HG02610 (cell line): ENCODE data around the gene LRRC56.
A peak's percentile ranks its signal among the peaks of the same experiment; 100 is the strongest.

ENCODE experiments used
- ATAC-seq: cut with Tn5 transposase; IDR thresholded peaks from one replicate; pipeline ENCODE4 v1.9.1; 2021; ENCODE audit warnings: mild to moderate bottlenecking, moderate library complexity; ENCODE audit not compliant: unreplicated experiment

LRRC56 gene, protein sequence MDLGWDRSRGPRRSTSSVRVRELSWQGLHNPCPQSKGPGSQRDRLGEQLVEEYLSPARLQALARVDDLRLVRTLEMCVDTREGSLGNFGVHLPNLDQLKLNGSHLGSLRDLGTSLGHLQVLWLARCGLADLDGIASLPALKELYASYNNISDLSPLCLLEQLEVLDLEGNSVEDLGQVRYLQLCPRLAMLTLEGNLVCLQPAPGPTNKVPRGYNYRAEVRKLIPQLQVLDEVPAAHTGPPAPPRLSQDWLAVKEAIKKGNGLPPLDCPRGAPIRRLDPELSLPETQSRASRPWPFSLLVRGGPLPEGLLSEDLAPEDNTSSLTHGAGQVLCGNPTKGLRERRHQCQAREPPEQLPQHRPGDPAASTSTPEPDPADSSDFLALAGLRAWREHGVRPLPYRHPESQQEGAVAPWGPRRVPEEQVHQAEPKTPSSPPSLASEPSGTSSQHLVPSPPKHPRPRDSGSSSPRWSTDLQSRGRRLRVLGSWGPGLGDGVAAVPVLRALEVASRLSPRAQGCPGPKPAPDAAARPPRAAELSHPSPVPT

DNA sequence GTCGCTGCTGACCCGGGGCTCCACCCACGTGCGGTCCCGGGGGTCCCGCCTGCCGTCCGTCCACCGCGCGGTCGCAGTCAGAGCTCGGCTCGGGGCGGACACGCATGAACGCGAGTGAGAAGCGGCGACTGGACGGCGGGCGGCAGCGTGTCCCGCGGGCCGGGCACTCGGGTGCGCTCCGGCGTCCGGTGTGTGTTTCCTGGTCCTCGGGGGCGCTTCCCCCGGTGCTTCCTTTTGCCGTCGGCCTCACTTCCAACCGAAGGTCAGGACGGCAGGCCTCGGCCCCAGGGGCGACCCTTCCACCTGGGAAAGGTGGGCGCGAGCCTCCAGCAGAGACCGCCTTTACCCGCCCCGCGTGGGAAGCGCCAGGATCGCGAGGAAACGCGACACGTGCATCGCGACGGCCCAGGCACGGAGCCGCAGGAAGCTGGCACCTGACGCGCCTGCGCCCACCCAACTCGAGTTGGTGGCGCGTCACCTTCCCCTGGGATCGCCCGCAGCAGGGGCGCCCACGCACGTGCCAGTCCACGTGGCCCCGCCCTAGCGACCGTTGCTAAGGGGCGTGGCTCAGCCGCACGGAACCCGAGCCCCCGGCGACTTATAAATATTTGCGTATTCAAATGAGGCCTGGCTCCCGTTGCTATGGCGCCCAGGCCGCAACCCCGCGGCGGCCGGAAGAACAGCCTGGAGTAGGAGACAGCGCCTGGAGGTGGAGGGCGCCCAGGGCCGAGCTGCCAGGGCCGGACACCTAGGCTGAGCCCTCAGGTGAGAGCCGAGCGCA lies at the start of gene LRRC56:
Gene LRRC56, plus strand, starts transcription at position 687 of the 781 bp plus-strand sequence. CDS start 3,158 bp downstream, outside the sequence.
- peak; percentile 46 for ATAC-seq

DNA sequence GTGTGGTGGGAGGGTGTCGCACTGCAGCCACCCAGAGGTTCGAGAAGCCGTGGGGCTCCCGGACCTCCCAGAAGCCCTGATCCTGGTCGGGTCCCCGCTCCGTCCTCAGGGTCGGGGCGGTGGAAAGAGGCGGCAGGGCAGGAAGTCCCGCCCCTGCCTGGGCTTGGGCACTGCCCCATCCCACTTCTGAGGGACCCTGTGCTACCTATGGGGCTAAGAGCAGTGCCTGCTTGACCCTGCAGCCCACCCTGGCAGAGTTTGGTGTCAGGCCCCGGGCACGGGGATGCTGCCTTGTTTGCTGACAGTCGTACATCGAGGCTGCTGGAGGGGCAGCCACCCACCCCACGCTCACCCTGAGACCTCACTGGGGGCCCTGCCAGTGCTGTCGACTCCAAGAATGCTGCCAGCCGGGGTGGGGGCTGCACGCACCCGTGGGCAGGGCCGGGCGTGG lies 49.7 kb upstream of the LRRC56 start:
- no peak for ATAC-seq

DNA sequence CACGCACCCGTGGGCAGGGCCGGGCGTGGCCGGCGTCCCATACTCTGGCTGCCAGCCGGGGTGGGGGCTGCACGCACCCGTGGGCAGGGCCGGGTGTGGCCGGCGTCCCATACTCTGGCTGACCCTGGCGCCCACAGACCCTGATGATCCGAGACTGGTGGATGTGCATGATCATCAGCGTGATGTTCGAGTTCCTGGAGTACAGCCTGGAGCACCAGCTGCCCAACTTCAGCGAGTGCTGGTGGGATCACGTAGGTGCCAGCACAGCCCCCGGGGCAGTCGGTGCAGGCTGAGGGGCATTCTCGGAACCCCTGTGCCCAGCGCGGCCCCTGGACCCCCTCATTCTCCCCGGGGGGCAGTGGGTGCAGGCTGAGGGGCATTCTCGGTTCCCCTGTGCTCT lies 49.3 kb upstream of the LRRC56 start:
- no peak for ATAC-seq

DNA sequence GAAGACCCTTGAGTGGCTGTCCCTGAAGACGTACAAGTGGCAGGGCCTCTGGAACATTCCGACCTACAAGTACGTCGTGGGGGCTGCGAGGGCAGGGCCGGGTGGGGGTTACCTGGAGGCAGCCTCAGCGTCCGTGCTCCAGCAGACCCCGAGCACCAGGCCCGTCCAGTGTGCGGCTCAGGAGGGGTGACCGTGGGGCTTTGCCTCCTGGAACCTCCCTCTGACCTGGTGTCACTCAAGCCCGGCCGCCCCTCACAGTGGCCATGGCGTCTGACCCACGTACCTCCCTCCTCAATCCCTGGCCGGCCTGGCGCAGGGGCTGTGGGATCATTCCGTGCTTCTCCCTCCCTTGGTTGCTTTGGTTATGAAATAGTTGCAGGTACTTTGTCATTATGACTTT lies 48.7 kb upstream of the LRRC56 start:
- ATAC-seq = no peak

DNA sequence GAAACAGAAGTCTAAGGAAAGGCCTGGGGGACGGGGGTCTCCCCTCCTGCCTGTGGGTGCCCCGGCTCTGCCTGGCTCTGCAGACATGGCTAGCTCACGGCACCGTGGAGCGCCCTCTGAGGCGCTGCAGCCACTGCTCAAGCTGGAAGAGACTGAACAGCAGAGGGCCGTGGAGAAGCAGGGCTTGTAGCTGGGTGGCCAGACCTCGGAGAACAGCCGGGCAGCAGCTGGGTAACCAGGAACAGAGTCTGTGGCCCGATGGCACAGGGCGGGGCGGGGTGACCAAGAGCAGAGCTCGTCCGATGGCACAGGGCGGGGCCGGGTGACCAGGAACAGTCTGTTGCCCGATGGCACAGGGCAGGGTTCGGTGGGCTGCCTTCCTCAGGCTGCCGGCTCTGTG lies 48.3 kb upstream of the LRRC56 start:
- no peak for ATAC-seq

DNA sequence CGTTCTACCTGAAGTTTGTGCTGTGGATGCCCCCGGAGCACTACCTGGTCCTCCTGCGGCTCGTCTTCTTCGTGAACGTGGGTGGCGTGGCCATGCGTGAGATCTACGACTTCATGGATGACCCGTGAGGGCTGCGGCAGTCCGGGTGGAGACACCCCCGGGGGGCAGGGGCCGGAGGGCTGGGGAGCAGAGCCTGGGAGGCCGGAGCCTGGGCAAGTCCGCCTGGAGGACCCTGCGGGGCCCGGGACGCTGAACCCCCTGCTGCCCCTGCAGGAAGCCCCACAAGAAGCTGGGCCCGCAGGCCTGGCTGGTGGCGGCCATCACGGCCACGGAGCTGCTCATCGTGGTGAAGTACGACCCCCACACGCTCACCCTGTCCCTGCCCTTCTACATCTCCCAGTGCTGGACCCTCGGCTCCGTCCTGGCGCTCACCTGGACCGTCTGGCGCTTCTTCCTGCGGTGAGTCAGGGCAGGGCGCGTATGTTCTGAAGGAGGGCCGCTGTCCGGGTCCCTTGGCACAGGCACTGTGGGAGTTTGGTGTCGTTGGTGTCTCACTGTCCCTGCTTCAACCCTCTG lies 47.6 kb upstream of the LRRC56 start:
- no peak for ATAC-seq

DNA sequence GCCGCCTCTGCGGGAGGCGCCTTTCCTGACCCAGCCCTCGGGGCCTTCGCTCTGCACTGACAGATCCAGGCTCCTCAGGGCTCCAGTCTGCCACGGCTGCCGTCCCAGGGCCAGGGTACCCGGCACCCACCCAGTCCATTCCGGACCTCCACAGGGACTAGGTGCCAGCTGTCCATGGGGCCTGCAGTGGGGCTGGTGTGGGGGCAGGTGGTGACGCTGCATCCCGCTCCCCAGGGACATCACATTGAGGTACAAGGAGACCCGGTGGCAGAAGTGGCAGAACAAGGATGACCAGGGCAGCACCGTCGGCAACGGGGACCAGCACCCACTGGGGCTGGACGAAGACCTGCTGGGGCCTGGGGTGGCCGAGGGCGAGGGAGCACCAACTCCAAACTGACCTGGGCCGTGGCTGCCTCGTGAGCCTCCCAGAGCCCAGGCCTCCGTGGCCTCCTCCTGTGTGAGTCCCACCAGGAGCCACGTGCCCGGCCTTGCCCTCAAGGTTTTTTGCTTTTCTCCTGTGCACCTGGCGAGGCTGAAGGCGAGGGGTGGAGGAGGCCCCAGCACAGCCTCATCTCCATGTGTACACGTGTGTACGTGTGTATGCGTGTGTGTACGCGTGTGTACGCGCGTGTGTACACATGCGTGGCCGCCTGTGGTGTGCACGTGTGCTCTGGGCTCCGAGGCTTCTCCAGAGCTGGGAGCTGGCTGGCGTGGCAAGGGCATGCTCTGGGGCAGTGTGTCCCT lies 47.0 kb upstream of the LRRC56 start:
- no peak for ATAC-seq

DNA sequence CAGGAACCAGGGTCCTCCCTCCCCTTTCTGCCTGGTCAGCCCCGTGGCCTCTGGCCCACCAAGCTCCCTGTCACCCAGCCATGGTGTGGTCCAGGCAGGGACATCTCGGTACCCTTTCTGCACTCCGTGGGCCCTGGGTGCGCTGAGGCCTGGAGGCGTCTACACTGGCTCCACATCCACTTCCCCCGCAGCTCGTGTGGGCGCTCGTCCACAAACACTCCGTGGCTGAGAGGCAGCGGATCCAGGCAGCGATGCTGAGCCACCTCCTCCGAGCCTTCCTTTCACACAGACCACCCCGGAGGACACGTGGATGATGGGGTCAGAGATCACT lies 46.4 kb upstream of the LRRC56 start:
- no peak for ATAC-seq

DNA sequence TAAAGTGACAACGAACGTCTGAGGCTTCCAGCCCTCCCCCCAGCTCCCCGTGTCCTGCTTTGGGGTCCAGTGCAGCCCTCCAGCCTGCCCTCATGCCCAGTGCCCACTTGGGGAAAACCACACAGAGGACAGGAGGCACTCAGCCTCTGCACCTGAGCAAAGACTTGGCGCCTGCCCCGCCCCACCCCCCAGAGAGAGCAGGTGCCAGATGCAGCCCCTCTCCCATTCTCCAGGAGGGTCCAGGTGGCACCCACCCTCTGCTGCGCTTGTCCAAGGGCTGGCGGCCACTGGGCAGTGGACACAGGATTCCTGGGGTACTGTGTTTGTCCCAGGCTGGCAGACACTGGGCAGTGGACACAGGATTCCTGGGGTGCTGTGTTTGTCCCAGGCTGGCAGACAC lies 46.0 kb upstream of the LRRC56 start:
- ATAC-seq = no peak

DNA sequence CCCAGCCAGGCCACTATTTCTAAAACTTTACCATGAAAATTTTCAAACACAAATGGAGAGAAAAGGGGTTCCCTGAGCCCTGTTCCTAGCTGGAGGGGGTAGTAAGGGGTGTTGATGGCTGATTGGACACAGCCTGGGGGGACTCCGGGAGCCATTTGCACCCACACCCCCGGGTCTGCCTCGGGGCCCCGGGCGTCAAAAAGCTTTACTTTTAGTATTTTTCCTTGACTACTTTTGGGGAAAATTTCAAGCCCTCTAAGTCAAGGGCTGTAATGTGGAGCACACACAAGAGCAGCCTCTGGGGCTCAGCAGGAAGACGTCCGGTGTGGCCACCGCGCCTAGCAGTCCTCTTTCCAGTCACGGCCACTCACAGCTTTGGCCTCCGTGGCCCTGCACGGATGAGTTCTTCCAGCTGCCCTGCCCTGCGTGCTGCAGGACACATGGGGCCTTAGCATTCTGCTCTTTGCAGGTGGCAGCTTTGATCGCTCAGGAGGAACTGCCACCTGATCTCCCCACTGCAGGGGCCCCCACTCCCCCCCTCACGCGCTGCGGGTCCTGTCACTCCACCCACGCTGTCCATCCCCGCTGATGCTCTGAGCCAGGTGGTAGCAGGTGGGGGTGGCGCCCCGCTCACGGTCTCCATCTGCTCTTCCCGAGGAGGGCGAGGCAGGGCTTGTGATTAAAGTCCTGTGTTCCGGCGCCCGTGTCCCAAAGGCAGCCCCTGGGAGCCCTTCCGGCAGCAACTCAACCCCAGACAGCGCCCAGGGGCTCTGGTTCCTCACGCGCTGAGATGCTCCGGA lies 44.7 kb upstream of the LRRC56 start:
- ATAC-seq = no peak

DNA sequence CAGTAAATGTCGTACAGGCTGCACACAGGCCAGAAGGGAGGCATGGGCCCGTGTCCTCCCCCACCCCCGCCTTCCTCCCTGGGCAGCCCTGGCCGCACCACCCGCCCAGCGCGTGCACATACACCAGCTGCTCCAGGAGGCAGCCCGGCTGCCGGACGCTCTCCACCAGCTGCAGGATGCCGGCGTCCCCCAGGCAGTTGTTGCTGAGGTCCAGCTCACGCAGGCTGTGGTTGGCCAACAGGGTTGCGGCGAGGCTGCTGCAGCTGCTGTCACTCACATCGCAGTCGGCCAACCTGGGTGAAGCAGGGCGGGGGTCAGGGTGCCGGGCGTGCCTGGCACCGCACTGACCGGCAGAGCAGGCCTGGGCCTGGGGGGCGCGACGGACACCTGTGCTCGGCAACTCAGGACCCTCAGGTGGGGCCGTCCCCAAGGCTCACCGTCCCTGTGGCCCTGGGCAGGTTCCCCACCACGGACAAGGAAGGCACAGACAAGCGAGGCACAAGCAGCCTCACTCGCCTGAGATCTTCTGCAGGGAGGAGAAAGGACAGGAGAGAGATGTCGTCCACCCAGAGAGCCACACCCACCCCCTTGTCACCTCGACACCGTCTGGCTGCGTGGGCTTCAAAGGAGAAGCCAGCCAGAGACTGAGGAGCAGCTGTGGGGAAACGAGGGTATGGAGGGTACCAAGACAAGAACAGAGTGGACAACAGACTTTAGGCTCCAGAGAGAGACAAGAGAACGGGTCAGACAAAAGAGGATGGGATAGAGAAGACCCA lies 42.4 kb upstream of the LRRC56 start:
- ATAC-seq = no peak

DNA sequence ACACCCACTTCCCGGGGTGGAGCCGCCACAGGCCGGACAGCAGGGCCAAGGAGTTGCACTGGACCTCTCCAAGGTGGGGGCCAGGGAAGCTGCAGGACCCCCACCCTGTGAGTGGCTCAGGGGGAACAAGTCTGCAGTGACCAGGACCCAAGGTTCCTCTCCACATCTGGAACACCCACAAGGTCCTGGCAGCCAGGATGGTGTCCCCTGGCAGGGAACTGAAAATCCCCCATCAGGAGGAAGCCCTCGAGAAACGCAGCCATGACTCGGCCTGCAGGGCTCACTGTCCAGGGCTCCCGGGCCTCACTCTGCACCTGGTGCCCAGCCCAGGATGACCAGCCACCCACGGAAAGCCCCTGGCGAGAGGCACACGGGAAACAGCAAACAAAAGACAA lies 41.8 kb upstream of the LRRC56 start:
- no peak for ATAC-seq

DNA sequence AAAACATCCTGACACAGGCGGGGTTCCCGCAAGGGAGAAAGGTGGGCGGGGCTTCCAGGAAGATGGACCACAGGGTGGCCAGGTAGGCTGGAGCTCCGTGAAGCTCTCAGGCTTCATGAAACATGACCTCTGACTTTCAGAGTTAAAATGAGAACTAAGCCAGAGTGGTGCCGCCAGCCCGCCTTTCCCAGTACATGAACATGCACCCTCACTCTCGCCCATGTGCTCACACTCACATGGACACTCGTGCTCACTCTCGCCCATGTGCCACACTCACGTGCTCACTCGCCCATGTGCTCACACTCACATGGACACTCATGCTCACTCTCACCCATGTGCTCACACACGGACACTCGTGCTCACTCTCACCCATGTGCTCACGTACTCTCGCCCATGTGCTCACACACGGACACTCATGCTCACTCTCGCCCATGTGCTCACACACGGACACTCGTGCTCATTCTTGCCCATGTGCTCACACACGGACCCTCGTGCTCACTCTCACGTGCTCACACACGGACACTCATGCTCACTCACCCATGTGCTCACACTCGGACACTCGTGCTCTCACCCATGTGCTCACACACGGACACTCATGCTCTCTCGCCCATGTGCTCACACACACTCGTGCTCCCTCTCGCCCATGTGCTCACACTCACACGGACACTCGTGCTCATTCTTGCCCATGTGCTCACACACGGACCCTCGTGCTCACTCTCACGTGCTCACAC lies 40.3 kb upstream of the LRRC56 start:
- no peak for ATAC-seq

DNA sequence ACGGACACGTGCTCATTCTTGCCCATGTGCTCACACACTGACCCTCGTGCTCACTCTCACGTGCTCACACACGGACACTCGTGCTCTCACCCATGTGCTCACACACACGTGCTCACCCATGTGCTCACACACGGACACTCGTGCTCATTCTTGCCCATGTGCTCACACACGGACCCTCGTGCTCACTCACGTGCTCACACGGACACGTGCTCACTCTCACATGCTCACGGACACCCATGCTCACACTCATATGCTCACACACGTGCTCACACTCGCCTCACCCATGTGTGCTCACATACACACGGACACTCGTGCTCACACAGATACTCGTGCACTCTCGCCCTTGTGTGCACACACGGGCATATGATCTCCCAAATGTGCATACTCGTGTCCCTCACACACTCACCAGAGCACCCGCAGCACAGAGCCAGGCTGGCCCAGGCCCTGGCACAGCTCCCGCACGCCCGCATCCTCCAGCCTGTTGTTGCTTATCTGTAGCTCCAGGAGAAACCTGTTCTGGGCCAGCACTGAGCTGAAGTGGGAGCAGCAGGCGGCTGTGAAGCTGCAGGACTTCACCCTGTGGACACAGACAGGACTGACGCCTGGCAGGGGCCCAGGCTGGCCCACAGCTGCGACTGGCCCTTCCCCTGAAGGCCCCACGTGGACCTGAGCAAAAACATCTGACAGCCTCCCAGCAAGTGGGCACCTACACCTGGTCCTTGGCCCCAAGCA lies 39.6 kb upstream of the LRRC56 start:
- no peak for ATAC-seq

DNA sequence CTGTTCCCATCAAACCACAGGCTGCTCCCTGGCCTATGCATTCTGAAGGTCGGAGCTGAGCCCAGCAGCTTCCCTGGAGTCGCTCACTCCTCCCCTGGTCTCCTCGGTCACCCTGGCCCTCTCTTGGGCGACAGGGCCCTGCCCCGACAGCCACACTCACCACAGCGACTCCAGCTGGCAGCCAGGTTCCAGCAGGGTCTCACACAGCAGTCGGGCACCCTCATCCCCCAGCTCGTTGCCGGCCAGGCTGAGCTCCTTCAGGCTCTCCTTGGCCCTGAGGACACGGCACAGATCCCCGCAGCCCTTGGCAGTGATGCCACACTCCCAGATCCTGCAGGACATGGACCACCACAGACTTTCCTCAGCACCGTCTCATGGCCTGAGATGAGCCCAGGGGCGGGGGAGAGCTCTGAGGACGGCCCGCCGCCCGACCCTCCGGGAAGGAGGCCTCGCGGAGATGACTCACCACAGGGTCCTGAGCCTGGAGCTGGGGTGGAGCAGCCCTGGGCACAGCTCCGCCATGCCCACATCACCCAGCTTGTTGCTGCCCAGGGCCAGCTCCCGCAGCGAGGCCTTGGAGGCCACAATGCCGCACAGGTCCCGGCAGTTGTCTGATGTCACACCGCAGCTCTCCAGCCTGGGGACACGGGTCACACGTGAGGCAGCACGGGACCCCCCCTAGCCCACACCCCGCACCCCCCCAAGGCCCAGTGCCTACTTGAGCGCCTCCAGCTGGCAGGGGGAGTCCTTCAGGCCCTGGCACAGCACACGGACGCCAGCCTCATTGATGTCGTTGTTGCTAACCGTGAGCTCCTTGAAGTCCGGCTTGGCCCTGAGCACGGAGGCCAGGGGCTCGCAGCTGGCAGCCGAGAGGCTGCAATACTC lies 38.8 kb upstream of the LRRC56 start:
- no peak for ATAC-seq

DNA sequence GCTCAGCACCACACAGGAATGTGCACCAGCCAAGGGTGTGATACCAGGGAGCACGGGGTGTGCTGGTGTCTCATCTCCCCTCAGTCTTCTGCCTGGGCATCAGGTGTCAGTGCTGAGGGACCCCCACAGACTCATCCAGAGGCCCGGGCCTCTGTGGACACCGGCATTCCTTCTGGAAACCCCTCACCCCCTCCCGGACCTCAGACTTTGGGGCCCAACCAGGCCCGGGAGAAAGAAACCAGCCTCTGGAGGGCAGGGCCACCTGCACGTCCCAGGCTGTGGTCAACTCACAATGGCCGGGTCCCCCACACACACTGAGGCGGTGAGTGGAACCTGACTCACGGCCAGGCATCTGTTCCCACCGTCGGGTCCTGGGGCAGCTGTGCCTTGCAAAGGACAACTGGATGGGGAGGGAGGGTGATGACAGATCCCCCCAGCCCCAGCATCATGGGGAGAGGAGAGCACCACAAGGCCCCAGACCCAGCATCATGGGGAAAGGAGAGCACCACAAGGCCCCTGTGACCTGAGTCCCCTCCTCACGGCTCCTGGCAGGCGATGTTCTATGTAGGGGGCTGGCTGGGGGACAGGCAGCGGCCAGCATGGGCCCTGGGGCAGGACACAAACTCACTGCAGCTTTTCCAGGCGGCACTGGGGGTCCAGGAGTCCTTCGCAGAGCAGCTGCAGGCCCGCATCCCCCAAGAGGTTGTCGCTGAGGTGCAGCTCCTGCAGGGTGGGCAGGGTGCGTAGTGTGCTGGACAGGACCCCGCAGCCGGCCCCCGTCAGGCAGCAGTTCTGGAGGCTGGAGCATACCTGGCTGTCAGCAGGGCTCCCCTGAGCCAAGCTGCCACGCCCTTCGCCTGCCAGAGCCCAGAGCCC lies 37.9 kb upstream of the LRRC56 start:
- ATAC-seq = no peak
